Measurements from ENCODE around the gene WDR90.

DNA sequence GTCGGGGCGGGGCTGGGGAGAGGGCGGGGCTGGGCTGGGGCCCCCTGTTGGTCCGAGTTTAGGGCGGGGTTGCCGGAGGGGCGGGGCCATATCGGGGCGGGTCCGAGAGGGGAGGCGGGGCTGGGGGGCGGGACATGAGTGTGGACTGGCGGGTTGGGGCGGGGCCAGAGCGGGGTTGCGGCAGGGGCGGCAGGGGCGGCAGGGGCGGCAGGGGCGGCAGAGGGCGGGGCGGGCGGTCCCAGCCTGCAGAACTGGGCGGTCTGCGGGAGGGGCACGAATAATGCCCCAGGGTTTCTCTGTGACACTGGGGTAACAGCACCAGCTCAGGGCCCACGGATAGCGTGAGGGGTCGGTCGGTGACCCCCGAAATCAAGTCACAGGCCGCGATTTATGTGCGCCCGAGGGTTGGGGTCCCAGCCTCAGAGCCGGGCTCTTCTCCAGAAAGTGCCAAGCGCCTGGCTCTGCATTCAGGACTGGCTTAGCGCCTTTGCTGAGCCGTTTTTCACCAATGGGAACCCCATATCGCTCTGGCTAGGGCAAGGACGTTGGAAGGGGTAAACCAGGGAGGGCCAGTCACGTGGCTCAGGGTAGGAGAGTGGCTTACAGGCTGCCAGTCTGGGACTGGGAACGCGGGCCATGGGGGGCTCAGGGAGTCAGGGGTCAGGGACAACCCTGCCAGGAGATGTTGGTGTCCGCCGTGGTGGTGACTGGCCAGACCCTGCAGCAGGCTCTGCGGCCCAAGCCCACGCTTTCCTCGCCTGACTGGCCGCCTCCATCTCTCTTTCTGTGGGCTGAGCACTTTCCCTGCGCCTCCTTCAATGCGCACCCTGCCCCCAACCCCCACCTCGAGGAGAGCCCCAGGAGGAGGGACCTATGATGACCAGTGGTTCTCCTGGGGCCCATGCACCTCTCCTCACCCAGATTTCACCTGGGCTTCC lies 11.8 kb upstream of the WDR90 start:
- TF ChIP-seq EZH2 (IDR thresholded peaks at IDR 0.05; ENCODE audit: borderline replicate concordance, low read length): no peak
- TF ChIP-seq, protein P1, sequence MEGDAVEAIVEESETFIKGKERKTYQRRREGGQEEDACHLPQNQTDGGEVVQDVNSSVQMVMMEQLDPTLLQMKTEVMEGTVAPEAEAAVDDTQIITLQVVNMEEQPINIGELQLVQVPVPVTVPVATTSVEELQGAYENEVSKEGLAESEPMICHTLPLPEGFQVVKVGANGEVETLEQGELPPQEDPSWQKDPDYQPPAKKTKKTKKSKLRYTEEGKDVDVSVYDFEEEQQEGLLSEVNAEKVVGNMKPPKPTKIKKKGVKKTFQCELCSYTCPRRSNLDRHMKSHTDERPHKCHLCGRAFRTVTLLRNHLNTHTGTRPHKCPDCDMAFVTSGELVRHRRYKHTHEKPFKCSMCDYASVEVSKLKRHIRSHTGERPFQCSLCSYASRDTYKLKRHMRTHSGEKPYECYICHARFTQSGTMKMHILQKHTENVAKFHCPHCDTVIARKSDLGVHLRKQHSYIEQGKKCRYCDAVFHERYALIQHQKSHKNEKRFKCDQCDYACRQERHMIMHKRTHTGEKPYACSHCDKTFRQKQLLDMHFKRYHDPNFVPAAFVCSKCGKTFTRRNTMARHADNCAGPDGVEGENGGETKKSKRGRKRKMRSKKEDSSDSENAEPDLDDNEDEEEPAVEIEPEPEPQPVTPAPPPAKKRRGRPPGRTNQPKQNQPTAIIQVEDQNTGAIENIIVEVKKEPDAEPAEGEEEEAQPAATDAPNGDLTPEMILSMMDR (IDR thresholded peaks at IDR 0.05; ENCODE audit: low read length): no peak
